NCI-H1417 treated with DMSO at 0.1 percent for 48 hours (cell line): Measurements from ENCODE around the gene TMEFF2.

Source experiments
- DNase-seq: peaks from one replicate; lab custom pipeline; 2025; lab: John Stamatoyannopoulos, UW

Gene TMEFF2

DNA sequence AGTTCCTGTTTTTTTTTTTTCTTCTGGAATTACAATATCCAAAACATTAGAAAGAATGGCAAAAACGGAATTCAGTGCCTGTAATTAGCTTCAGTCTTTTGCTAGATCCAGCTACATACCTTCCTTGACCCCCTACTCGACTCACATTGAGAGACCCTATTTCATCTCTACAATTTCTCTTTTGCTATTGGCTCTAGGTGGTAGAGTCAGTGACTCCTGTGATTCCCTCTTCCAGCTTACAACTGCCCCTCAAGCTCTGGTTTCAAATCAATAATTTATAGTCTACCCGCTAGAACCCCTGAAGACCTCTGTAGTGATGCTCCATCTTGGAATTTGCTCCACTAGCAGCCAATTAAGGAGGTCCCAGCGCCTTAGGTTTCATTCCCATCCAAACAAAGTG is 125.8 kb downstream of the TMEFF2 start:
- no peak for DNase-seq

DNA sequence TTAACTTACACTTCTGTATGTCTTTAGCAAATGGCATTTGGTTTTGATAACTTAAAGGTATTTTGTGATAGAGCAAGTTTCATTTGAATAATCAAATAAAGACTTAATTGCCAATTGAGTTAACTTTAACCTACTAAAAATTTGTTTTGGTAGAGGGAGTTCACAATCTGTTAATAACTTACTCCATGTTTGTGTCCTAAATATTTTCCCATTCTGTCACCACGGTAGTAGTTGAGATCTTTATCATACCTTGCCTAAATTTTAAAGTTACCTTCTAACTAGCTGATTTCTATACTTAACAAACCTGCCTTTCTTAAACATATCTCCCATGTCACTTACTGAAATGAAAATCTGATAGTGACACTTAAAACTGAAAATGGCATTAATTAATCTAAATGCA is 127.1 kb downstream of the TMEFF2 start:
- no peak for DNase-seq

DNA sequence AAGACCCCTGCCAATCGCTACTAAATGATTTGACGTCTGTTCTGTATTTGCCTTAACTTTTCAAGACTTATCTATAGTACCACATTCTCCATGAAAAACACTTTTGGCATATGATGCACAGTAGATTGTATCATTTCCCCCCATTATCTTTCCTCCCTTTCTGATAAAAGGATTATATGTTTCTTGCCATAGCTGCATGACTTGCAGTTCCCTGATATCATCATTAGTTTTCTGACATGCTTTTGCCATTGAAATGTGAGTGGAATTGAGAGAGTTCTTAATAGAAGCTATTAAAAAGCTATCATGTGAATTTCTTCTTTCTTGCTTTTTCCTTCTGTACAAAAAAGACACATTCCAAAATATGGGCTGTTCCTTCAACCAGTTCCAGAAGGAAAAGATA is 130.3 kb downstream of the TMEFF2 start:
- DNase-seq: no peak

DNA sequence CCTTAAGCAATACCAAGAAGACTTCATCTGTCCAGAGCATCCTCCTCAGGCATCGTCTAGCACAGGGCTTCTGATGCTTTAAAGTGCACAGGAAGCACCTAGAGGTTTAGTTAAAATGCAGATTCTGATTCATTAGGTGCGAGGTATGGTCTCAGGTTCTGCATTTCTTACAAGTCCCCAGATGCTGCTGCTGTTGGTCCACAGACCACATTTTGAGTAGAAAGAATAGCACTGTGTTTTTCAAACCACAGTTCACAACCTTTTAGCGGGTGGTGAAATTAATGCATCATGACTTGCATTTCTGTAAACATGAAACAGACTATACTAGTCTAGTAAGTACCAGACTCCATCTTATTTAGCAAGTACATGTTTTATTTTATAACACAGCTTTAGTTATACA is 134.6 kb downstream of the TMEFF2 start:
- DNase-seq: no peak

DNA sequence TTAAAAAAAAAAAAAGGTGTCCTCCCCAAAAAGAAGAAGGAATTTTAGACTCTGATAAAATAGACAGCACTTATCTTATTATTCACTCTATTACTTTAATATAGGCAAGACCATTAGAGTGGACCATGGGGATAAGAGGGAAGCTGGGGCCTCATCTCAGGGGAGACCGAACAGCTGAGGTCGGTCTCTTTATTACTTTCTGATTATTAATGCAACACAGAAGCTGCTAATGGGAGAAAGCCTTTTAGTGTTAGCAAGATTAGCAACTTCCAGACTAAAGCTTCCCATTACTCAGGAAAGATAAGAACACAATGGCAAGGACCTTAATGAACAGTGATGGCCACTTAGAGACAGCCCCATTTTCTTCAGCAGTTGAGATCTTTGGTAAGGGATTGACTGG is 135.5 kb downstream of the TMEFF2 start:
- DNase-seq: no peak

DNA sequence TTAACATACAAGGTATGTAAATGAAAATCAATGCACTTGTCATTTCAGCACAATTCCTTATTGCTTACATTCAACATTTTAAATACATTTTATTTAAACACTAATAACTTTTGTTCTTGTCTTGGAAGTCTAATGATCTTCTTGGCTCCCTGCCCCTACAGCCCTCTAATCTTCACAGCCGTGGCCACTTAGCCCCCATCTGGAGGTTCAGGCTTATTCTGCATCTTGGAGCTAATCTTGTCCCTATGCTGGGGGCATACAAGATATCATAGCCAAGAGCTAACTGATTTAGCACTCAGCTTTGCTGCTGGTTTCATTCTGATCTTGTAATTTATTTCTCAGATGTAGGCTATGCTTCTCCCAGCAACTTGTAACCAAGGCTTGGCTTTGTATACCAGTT is 140.8 kb downstream of the TMEFF2 start:
- DNase-seq: no peak

DNA sequence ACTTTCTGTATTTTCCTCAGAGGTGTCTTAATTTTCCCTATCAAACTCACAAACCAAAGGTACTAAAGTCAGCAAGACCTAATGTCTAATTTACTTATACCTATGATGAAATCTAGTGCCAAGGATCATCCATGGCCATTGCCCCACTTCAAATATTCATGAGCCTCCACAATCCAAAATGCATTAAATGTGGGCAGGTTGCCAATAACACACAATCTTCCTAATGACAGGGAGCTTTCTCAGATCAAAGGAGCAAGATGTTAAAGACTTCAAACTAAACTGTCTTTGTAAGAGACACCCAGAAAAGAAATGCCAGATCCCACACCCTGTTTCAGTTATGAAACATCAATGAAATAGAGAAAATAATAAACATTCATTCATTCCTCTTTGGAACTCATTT is 143.2 kb downstream of the TMEFF2 start:
- DNase-seq: peak; percentile 54

DNA sequence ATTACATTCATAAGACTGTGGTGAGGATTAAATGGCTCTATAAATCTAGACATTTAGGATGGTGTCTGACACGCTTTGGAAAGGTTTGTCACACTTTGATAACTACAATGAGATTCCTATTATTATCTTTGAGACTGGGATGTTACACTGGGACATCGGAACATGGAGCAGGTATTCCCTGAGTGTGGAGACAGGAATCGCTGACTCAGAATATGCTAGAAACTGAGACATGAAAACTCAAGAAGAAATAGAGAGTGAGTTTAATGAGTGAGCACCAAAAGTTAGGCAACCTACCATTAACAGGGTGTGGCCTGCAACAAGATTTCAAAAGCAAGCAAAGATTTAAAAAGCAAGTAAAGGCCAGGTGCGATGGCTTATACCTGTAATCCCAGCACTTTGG is 145.4 kb downstream of the TMEFF2 start:
- DNase-seq: no peak

DNA sequence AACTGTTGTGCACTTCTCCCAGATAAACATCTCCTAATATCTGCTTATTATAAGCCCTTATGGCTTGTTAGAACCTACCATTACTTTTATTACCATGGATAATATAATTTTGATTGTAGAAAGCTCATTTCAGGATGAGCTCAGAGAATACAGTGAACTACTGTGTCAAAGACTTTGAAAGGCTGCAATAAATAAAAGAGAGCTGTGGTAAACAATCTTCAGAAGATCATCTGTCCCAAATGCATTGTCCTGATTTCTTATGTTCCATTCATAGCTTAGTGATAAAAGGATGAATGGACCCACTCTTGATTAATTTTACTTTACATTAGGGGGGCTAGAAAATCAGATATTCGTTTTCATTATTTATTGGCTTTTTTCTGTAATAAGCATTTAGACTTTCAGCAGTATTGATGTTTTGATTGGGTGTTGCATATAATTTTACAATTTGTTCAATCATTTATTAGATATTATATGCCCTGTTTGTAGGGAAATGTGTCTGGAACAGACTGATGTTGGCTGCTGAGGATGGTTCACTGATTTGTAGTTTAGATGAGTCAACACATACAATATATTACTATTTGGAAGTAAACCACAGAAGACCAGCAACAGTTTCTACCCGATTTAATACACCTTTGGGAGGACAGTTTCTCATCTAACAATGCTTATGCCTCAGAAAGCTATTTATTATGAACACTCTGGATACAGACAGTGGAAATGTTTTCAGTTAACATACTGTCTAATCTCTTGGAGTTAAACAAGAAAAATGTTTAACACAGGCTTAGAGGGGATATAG is 147.2 kb downstream of the TMEFF2 start:
- DNase-seq: no peak

DNA sequence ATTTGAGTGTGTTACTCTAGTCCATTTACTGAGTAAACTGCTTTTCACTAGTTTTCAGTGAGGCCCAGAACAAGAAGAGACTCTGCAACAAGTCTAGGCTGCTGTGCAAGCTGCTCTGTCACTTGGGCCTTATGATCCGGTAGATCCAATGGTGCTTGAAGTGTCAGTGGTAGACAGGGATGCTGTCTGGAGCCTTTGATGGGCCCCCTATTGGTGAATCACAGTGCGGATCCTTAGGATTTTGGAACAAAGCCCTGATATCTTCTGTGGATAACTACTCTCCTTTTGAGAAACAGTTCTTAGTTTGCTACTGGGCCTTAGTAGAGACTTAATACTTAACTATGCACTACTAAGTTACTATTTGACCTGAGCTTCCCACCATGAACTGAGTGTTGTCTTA is 150.2 kb downstream of the TMEFF2 start:
- DNase-seq: no peak

DNA sequence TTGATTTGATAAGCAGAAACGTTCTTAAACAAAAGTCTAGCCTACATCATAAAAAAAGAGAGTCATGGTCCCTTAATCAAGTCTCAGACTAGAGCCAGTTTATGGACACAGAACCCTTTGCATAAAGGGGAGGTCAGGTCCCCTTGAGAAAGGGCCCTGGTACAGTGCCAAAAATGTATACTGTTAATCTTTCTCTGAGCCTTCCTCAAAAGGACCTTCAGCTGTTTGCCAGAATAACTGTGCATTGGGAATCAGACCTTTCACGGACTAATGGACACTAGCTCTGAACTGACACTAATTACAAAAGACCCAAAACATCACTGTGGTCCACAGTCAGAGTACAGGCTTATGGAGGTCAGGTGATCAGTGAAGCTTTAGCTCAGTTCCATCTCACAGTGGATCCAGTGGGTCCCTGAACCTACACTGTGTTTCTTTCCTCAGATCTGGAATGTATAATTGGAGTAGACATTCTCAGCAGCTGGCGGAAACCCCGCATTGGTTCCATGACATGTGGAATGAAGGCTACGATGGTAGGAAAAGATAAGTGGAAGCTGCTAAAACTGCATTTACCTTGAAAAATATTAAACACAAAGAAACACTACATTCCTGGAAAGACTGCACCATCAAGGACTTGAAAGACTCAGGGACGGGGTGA is 151.4 kb downstream of the TMEFF2 start:
- no peak for DNase-seq

DNA sequence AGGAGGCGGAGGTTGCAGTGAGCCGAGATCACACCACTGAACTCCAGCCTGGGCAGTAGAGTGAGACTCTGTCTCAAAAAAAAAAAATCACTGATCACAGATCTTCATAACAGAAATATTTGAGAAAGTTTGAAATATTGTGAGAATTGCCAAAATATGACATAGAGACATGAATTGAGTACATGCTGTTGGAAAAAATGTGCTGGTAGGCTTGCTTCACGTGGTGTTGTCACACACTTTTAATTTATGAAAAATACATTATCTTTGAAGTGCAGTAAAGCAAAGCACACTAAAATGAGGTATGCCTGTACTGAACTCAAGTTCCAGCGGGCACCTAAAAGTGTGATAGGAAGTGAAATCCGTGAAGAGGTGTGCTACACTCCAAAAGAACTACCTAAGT is 152.6 kb downstream of the TMEFF2 start:
- no peak for DNase-seq

DNA sequence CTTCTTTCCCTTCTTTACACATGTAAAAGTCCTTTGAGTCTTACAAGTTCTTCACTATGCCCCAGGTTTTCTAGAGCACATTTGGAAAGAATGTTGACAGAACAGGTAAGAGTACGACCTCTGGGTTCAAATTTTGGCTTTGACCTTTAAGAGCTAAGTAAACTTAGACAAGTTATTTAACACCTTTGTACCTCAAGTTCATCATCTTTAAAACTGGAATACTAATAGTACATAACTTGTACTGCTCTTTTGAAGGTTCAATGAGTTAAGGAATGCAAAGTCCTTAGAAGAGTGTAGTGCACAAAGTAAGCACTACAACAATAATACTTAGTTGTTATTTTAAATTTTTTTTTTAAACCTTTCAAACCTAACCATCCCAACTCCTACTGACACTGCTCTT is 156.6 kb downstream of the TMEFF2 start:
- no peak for DNase-seq

DNA sequence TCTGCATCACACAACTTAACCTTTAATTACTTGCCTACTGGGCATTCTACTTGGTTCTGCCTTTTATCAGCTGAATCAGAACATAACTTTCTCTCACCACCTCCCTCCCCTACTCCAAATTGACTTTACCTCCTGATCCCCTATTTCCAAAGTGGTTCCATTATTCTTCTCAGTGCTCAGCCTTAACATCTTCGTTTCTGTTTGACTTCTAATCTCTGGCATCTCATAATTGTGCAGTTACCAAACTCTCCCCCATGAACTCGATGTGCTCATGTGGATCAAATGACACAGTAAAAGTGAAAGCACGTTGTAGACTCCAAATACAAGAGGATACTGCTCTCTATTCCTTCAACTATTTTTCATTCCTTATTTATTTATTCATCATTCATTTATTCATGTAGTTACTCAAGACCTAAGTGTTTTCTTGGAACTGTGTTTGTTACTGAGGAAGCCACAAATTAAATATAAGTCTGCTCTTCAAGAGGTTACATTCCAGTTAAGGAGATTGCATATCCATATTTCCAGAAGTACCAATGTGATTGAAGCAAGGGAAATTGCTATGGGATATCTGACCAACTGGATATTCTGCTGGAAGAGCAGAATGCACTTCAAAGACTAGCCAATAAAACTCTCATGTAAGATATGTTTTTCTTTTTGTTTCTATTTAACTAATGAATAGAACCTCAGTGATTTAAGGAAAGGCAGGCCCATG is 158.8 kb downstream of the TMEFF2 start:
- no peak for DNase-seq

DNA sequence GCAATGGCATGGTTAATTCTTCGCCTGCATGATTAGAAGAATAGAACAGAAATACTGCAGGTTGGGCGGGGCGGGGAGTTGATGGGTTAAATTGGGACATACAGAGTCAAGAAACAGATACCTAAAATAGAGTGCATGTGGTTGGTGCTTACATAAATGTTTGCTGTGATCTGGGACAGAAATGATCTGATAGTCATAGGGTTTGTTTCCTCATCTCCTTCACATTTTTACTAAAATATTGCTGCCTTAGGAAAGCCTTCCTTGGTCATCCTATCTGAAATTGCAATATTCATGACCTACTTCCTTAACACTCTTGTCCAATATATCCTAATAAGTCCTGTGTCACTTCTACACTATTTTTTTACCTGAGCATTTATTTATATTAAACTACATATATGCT is 163.9 kb downstream of the TMEFF2 start:
- no peak for DNase-seq

DNA sequence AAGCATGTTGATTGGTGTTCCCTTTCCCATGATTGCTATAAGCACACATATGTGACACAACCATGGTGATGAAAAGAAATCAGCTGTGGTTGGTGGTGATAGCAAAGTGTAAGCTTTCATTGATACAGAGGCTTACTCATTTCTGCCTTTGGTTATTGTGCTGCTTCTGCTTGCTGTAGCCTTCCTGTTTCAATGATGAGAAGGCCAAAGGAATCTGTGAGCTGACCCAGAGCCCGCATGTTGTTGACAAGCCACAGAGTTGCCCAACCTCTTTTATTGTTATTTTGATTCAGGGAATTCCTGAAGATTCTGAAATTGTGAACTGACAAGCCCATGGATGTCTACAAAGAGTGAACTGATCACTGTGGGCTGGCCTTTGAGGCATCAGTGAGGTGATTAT is 164.4 kb downstream of the TMEFF2 start:
- DNase-seq: no peak

DNA sequence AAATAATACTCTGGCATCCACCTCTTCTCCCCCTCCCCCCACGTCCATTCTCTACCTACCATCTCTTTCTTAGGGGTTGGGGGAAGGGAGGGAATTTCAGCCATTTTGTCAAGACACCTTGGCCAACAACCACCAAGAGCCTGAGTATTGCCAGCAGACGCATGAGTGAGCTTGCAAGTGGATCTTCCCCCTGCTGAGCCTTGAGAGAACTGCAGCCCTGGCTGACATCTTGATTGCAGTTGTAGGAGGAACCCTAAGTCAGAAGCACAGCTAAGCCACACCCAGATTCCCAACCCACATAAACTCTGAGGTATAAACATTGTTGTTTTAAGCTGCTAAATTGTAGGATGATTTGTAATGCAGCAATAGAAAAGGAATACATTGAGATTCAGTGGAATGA is 165.6 kb downstream of the TMEFF2 start:
- DNase-seq: no peak

DNA sequence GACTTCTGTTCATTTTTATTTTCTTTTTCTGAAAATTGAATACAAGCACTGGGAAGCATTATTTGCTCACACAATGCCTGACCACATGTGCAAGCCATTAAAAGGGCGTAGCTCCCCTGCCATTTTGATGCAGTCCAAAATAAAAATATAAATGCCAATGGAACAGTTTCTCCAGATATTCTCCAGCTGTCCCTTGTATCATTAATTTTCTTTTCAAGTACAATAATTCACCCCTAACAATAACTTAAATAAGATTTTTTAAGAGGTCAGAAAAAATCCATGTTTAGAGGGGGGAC is 168.0 kb downstream of the TMEFF2 start:
- DNase-seq: no peak

DNA sequence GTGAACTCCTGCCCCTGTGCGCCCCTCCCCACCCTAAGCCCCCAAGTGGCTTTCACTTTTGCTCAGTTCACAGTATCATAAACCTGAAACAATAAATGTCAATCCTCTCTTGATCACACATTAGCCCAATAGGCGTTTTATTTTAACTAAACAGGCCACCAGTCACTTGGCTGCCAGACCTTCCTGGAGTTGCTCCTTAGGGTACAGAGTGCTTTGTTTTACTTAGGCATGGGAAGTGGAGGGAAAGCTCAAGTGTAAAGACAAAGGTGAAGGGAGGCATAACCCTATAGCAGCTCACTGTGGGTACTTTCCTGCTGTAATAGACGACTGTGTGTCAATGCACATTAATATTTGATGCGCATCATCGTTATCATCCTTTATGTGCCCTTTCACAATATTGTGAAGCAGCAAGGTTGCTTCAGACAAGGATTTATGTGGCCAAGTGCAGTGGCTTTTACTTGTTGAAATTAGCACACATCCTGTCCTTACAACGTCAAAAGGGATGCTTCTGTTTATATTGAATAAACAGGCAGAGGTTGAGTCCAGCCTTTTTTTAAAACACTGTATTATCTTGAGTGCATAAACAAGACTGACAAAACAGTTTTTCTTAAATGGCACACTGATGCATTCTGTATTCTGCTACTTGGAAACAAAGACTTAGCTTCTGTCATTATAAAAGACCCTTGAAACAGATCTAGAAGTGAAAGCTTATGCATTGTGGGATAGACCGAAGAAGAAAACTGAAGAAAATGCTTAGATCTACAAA is 168.5 kb downstream of the TMEFF2 start:
- no peak for DNase-seq

DNA sequence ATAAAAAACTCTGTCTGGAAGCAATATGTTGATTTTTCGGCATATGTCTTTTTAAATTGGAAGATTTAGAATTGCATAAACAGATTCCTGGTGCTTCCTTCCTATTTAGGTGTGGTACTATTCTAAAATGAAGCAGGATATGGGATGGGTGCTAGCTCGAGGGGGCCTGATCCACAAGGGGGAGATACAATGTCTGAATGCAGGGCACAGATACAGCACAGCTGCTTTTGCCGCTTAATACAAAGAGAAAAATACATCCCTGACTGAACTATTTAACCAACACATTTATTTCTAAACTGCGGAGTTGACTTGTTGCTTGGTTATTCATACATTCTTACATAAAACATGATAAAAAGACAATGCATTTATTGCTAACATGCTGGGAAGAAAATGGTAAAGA is 169.1 kb downstream of the TMEFF2 start:
- DNase-seq: no peak

DNA sequence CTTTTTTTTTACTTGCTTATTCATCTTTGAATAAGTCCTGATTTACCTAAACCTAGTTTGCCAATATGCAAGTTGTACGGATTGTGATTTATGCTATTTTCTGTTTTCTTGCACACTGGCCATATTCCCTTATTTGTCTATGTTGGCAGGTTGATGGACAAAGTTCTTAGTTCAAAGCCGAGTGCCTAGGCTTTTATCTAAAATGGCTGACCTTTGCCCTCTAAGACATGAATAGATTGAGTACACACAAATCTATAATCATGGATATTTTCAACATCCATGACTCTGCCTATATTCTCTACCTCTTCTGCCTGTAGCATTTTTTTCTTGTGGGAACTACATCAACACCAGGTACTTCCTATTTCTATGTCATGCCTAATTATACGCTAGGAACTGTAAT is 171.7 kb downstream of the TMEFF2 start:
- DNase-seq: no peak

DNA sequence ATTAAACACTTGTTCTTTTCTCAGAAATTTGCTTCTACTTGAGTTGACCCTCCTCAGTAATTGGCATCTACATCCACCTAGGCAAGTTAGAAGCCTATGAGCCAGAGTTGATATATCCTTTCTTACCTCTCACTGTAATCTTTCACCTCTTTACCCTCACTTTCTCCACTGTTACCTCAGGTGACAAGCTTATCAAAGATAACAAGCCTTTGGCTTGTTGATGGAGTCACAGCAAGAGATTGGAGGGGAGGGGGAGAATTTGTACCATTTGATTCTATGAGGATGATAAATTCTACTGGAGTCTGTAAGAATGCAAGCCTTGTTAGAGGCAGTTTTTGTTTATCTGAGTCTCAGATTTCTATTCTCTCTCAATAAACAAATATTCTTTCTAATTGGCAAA is 176.9 kb downstream of the TMEFF2 start:
- no peak for DNase-seq

DNA sequence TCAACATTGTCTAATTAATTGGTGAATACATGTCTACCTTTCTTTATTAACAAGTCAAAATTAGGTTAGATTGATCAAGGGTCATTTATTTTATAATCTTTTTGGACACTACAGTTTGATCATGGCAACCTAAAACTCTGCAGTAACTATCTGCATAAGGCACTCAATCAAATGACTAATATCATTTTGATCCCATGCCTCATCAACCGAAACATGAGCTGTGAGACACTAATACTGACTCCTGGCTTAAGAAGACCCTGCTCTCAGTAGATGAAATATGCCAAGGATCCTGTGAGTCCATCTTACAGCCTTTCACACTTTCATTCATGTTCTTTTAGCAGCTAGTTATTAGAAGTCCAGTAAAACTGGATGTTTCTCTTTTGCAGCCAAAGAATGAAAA is 178.5 kb downstream of the TMEFF2 start:
- no peak for DNase-seq
